Activated CD8-positive, alpha-beta T cell treated with anti-CD3 and anti-CD28 coated beads, Interleukin-2, amount 10 ng/mL, durations not matched to agents 7 days and 5 days (primary cell): ENCODE measurements around the gene STX18. TPM values are rescaled to one million over a fixed set of nuclear protein-coding genes. Genes with fewer than 3 reads are reported as not detected.

Experiments
- ATAC-seq: fragments of 150-1000 bp; cut with Tn5 transposase; one replicate; pipeline ENCODE4 v1.10.0; 2021; ENCODE audit warnings: moderate library complexity
- CTCF ChIA-PET: fragments of 350-600 bp; sonication (Branson Sonifier 250); formaldehyde crosslinking; loops from one replicate; lab custom pipeline; 2021; ENCODE audit warnings: antibody characterized with exemption; lab: Charles Lee
- POLR2A ChIA-PET: fragments of 350-600 bp; sonication (Branson Sonifier 250); formaldehyde crosslinking; loops from one replicate; lab custom pipeline; 2021; ENCODE audit warnings: antibody characterized with exemption; lab: Charles Lee
- DNase-seq: peaks from one replicate; pipeline ENCODE4 v3.0.0-alpha.2; 2020
- H3K27ac Mint-ChIP-seq: one replicate; pipeline ENCODE4 v1.8.0; 2021; ENCODE audit warnings: mild to moderate bottlenecking, mixed read lengths
- H3K27me3 Mint-ChIP-seq: one replicate; pipeline ENCODE4 v1.8.0; 2021; ENCODE audit warnings: low read depth, mixed read lengths
- H3K36me3 Mint-ChIP-seq: one replicate; pipeline ENCODE4 v1.8.0; 2021; ENCODE audit warnings: low read depth, mixed read lengths
- H3K4me1 Mint-ChIP-seq: one replicate; pipeline ENCODE4 v1.8.0; 2021; ENCODE audit warnings: low read depth, mixed read lengths
- H3K4me3 Mint-ChIP-seq: one replicate; pipeline ENCODE4 v1.8.0; 2021; ENCODE audit warnings: mild to moderate bottlenecking, mixed read lengths
- H3K9me3 Mint-ChIP-seq: one replicate; pipeline ENCODE4 v1.8.0; 2022; ENCODE audit warnings: mixed read lengths; ENCODE audit not compliant: insufficient read depth
- total RNA-seq, 2 experiments: library from RNA; stranded (reverse); gene quantifications; one replicate each; pipeline ENCODE4 v1.2.3, GENCODE V29; 2021

Gene STX18
- total RNA-seq, 2 experiments from 2014 or later = 21.2 to 24.9 TPM

DNA sequence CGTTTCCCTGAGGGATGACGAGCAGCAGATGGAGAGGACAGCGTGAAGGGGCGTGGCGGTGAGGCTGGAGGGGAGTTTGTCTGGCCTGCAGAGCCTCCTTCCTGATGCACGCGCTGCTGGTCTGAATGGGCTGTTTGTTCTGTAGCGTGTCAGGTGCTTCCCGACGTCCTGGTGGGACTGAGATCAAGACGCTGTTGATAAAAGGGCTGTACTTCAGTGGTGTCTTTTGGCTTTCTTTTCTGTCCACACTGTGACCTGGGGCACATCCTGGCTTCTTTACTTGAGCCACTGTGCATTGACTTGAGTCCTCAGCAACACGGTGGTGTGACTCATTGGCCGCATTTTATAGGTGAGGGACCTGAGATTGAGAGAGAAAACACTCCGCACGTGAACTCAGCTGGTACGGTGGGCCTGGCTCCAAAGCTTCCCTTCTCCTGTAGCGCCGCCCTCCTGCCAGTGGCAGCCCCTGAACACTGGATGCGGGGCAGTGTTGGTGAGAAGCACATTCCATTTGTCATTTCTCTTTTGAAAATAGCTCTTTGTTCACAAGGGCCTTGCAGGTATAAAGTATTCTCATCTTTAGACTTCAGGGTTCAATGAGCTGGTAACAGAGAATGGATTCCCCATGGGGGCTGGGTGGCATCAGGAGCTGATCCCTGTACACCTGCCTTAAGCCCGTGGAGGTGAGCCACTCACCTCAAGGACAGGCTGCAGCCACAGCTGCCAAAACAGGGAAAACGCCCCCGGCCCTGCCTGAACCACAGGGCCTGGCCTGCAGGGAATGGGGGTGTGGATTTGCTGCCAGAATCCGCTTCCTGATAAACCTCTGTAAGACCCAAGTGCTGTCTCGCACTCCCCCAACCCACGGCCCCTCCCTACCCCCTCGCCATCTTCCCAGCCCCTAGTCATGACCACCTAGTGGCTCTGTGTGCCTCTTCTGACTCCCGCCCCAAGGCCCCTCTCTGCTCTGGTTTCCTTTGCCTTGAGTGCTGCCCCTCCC is 125.7 kb downstream of the STX18 start:
- H3K27me3 Mint-ChIP-seq = no peaks in the 10 kb centered on the region
- H3K4me1 Mint-ChIP-seq = peaks cover 21% of the 10 kb centered on the region
- ChIA-PET CTCF (interaction anchor here (1.2 kb wide), 1 partner anchor 15 kb away, joined by 3 read pairs; no protein-coding TSS in a partner anchor), POLR2A (interaction anchor here (0.6 kb wide), 1 partner anchor 20 kb away, joined by 3 read pairs; no protein-coding TSS in a partner anchor)
- H3K36me3 Mint-ChIP-seq = peaks cover 18% of the 10 kb centered on the region
- no peaks in the 10 kb centered on the region for H3K9me3 Mint-ChIP-seq
- DNase-seq = no peak
- no peak overlapping the region for H3K4me3 Mint-ChIP-seq
- no peak overlapping the region for H3K27ac Mint-ChIP-seq
- ATAC-seq = no peak

DNA sequence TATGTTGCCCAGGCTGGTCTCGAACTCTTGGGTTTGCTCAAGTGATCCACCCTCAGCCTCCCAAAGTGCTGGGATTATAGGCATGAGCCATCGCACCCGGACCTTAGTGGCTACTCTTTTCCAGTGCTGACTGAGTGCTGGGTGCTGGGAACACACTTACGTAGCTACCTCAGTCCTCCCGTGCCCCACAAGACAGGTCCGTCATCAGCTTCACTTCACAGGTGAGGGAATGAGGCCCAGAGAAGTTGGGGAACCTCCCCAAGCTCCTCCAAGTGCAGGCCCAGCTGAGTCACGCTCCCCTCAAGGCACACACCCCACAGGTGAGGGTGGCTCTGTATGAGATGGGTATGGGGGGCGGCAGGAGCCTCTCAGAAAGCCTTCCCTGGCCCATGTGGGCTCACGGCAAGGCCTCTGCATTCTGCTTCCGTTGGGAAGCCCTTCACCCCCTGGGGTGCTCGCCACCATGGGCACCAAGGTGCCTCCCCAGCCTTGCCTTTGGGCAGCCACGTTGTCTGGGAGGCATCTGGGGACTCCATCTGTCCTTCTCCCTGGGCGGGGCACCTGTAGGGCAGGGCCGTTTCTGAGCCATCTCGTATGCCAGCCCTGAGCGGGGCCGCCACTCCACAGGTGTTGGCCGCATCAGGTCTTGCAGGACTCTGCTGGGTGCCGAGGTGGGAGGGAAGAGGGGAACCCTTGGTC is 126.6 kb downstream of the STX18 start:
- no peak overlapping the region for H3K4me3 Mint-ChIP-seq
- DNase-seq (no peak), ATAC-seq (no peak)
- peaks cover 16% of the 10 kb centered on the region for H3K36me3 Mint-ChIP-seq
- no peak overlapping the region for H3K27ac Mint-ChIP-seq
- no peaks in the 10 kb centered on the region for H3K27me3 Mint-ChIP-seq
- peaks cover 21% of the 10 kb centered on the region for H3K4me1 Mint-ChIP-seq
- ChIA-PET CTCF (no interaction called here), POLR2A (no interaction called here)
- no peaks in the 10 kb centered on the region for H3K9me3 Mint-ChIP-seq

DNA sequence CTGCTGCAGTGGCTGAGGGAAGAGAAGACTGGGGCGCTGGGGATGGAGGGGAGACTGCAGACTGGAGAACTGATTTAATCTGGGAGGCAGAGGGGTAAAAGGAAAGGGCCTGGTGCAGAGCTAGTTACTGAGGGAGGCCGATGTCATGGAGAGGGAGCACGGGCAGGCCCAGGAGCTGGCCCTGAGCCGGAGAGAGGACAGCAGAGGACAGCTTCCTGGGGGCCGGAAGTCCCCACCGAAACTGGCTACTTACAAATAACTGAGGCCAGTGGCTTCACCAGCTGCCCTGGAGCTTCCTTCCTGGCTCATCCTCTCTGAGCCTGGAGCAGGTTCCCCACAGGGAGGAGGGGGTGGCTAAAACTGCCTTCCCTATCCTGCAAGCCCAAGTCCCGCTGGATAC is 128.0 kb downstream of the STX18 start:
- no peak overlapping the region for H3K27ac Mint-ChIP-seq
- H3K27me3 Mint-ChIP-seq = no peaks in the 10 kb centered on the region
- H3K9me3 Mint-ChIP-seq = no peaks in the 10 kb centered on the region
- no peak overlapping the region for H3K4me3 Mint-ChIP-seq
- POLR2A ChIA-PET = no interaction called here
- CTCF ChIA-PET = no interaction called here
- ATAC-seq (no peak), DNase-seq (no peak)
- H3K4me1 Mint-ChIP-seq = peaks cover 11% of the 10 kb centered on the region
- peaks cover 10% of the 10 kb centered on the region for H3K36me3 Mint-ChIP-seq

DNA sequence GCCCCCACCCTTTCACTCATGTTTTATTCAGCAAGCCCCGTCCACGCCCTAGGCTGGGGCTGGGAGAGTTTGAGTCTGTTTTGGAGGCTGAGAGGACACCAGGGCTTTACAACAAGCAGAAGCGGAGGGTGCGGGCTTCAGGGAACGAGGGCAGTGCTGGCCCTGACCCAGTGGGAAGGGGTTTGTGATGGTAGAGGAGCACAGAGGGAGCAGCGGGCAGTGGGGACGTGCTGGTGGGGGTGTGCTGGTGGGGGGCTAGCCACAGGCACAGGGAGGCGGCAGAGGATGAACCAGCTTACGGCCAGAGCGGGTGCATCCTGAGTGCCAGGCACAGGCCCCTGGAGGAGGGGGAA is 128.5 kb downstream of the STX18 start:
- DNase-seq (no peak), ATAC-seq (no peak)
- H3K36me3 Mint-ChIP-seq = peaks cover 6% of the 10 kb centered on the region
- peaks cover 7% of the 10 kb centered on the region for H3K4me1 Mint-ChIP-seq
- POLR2A ChIA-PET = no interaction called here
- no peak overlapping the region for H3K4me3 Mint-ChIP-seq
- CTCF ChIA-PET = interaction anchor here (1.3 kb wide), 1 partner anchor 8 kb away, joined by 3 read pairs; no protein-coding TSS in a partner anchor
- H3K27me3 Mint-ChIP-seq = no peaks in the 10 kb centered on the region
- H3K27ac Mint-ChIP-seq = no peak overlapping the region
- H3K9me3 Mint-ChIP-seq = no peaks in the 10 kb centered on the region

DNA sequence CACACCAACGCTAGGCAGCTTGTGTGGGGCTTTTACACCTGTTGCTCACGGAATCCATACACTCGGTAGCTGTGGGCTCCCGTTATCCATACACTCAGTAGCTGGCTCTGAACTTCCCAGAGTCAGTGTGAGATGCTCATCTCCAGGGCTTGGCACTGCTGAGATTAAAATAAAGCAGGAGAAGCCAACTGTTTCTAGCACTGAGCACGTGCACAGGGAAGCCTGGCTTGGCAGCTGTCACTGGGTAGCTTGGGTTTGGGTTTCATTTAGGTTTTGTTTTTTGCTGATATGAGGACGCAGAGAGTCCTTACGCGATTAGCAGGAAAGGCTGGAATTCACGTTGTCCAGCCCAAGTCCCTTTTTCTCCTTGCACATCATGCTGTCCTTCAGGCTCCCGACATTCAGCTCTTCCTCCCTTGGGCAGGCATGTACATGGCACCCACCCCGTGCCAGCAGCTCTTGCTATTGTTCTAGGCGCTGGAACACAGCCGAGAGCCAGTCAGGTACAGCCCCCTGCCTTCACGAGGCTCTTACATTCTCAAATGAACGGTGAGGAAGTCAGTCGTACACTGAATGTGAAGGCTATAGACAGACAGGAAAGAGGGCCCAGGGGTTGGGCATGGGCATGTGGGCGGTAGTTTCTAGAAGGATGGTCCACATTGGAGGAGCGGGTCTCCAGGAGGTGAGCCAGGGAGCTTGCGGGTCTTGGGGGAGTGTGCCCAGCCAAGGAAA is 129.0 kb downstream of the STX18 start:
- Mint-ChIP-seq H3K27me3 (no peaks in the 10 kb centered on the region), H3K36me3 (peaks cover 5% of the 10 kb centered on the region), H3K9me3 (no peaks in the 10 kb centered on the region), H3K4me1 (peaks cover 1% of the 10 kb centered on the region), H3K27ac (no peak overlapping the region), H3K4me3 (no peak overlapping the region)
- ChIA-PET POLR2A (no interaction called here), CTCF (interaction anchor here (0.8 to 1.3 kb wide), 2 partner anchors 9 to 153 kb away, joined by 3 to 4 read pairs; no protein-coding TSS in a partner anchor)
- DNase-seq (no peak), ATAC-seq (no peak)

DNA sequence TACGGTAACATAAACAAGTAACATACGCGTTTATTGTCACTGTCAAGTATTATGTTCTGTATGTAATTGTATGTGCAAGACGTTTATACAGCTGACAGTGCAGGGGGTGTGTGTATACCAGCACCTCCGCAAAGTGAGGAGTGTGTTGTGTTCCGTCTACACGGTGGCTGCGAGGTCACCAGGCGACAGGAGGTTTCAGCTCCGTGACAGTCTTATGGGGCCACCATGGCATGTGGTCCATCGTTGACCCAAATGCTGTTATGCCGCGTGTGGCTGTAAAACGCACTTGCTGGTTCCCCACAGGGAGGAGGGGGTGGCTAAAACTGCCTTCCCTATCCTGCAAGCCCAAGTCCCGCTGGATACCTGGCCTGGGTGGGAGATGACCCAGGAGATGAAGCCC is 129.9 kb downstream of the STX18 start:
- ChIA-PET POLR2A (no interaction called here), CTCF (interaction anchor here (1.3 kb wide), 1 partner anchor 10 kb away, joined by 3 read pairs; no protein-coding TSS in a partner anchor)
- Mint-ChIP-seq H3K9me3 (no peaks in the 10 kb centered on the region), H3K36me3 (peaks cover 5% of the 10 kb centered on the region), H3K4me3 (no peak overlapping the region), H3K4me1 (no peaks in the 10 kb centered on the region), H3K27me3 (no peaks in the 10 kb centered on the region), H3K27ac (no peak overlapping the region)
- ATAC-seq = no peak
- DNase-seq = no peak

DNA sequence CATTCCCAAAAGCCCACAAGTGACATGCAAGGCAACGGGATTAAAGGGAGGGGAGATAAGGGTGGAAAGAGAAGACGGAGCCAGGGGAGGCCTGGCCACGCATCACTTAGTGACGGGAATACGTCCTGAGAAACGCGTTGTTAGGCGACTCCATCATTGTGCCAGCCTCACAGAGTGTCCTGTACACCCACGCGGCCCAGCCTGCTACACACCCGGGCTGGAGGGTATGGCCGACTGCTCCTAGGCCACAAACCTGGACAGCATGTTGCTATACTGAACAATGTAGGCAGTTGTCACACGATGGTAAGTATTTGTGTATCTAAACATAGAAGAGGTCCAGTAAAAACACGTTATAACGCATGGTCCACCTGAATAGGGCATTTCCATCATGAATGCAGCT is 131.6 kb downstream of the STX18 start:
- Mint-ChIP-seq H3K27me3 (no peaks in the 10 kb centered on the region), H3K36me3 (no peaks in the 10 kb centered on the region), H3K4me3 (no peak overlapping the region), H3K27ac (no peak overlapping the region), H3K4me1 (no peaks in the 10 kb centered on the region), H3K9me3 (no peaks in the 10 kb centered on the region)
- no peak for ATAC-seq
- ChIA-PET CTCF (no interaction called here), POLR2A (no interaction called here)
- DNase-seq = no peak

DNA sequence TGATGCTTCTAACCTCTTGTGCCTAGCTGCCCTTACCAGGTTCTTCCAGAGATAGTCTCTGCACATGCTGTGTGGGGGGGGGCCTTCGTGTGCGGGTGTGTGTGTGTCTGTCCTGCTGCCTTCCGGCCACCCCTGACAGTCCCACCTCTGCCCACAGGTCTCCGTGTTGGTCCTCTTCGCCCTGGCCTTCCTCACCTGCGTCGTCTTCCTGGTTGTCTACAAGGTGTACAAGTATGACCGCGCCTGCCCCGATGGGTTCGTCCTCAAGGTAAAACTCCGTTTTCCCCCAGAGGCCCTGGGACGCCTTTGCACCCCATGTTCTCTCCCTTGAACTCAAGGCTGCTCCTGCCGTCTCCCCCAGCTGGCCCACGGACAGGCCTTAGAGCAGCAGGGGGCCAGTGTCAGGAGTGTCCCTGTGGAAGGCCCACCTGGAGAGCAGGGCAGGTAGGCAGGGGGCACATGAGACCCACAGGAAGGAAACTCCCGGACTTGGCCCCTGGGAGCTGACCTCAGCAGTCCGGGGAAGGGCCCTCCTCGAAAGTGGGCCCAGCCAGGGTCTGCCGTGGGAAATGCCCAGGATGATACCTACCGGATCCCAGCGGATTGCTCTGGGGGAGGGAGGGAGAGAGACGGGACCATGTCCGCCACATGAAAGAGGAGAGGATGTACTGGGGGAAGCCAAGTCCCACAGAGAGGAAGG is 132.3 kb downstream of the STX18 start:
- POLR2A ChIA-PET = no interaction called here
- DNase-seq (no peak), ATAC-seq (no peak)
- Mint-ChIP-seq H3K27me3 (no peaks in the 10 kb centered on the region), H3K36me3 (no peaks in the 10 kb centered on the region), H3K9me3 (no peaks in the 10 kb centered on the region), H3K27ac (no peak overlapping the region), H3K4me3 (no peak overlapping the region), H3K4me1 (no peaks in the 10 kb centered on the region)
- CTCF ChIA-PET = no interaction called here

DNA sequence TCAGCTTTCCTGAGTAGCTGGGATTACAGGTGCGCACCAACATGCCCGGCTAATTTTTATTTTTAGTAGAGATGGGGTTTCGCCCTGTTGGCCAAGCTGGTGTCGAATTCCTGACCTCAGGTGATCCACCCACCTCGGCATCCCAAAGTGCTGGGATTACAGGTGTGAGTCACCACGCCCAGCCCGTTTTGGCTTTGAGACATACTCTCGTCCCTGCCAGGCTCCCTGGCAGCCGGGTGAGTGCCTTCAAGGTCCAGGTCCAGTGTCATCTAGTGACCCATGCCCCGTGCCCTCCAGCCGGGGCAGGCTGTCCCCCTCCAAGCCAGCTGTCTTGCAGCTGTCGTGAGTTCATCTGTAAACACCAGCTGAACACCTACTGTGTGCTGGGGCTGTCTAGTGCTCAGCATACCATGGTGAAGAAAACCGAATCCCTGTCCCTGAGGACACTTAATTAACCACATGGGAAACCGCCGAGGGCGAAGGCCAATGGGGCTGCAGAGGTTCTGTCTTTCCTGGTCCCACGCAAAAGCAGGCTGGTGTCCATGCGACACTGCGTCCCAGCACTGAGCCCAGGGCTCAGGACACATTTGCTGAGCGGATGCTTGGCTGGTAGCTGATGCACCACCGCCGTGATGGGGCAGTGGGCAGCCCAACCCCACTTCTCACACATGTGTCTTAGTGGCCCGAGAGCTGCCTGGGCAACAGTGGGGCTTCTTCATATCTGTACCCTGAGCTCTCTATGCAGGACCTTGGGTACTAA is 133.1 kb downstream of the STX18 start:
- no peak overlapping the region for H3K27ac Mint-ChIP-seq
- CTCF ChIA-PET = no interaction called here
- H3K36me3 Mint-ChIP-seq = no peaks in the 10 kb centered on the region
- H3K9me3 Mint-ChIP-seq = no peaks in the 10 kb centered on the region
- no peak for ATAC-seq
- no peak overlapping the region for H3K4me3 Mint-ChIP-seq
- POLR2A ChIA-PET = no interaction called here
- H3K4me1 Mint-ChIP-seq = no peaks in the 10 kb centered on the region
- H3K27me3 Mint-ChIP-seq = no peaks in the 10 kb centered on the region
- DNase-seq = no peak

DNA sequence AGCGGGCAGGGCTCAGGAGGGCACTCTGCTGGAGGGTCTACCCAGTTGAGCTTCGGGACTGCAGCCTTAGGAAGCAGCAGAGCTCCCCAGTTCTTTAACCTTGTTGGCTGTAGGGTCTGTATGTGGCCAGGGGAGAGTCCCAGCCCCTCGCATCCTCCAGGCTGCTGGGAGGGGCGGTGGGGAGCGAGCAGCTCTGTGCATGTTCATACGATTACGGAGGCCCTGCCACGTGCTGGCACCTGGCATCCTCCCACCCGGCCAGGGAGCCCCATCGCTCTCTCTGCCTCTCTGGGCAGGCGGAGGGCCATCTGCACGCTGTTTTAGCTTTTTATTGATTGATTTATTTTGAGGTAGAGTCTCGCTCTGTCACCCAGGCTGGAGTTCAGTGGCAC is 133.7 kb downstream of the STX18 start:
- ATAC-seq (no peak), DNase-seq (no peak)
- Mint-ChIP-seq H3K9me3 (no peaks in the 10 kb centered on the region), H3K4me3 (no peak overlapping the region), H3K36me3 (no peaks in the 10 kb centered on the region), H3K27me3 (no peaks in the 10 kb centered on the region), H3K4me1 (no peaks in the 10 kb centered on the region), H3K27ac (no peak overlapping the region)
- POLR2A ChIA-PET = no interaction called here
- CTCF ChIA-PET = no interaction called here
